Spleen (tissue), 7 donors: ENCODE results near the gene ZMYM2.

Experiments
- CTCF ChIP-seq, 11 experiments: fragments of 200-600 bp in 7 of 11; fragments of 450-650 bp in 4 of 11; sonication (generic) in 4 of 11; IDR thresholded peaks in 8 of 11; conservative IDR thresholded peaks in 3 of 11; 1 replicate in 7 of 11; 2 replicates in 4 of 11; pipeline versions ENCODE4 v1.4.0 to v1.8.0; 2016 to 2021; ENCODE audit warnings: antibody characterized with exemption in 11 of 11, inconsistent platforms in 4 of 11, mild to moderate bottlenecking in 1 of 11
- POLR2A ChIP-seq, 3 donors: fragments of 450-650 bp; IDR thresholded peaks; one replicate each; pipeline ENCODE4 v1.5.1; 2017; ENCODE audit warnings: antibody characterized with exemption in 3 of 3, mild to moderate bottlenecking in 1 of 3
- donor health status: DM: no; HTN: no; CAD: no; lungs with moderate emphysema.
- donor health status: DM: no; HTN: no; CAD: no.
- donor health status: DM: no; HTN: no; CAD: no.

- TF ChIP-seq CTCF (IDR thresholded peaks at IDR 0.05 in 8 of 11, conservative IDR thresholded peaks at IDR 0.05 in 3 of 11) (no peak), POLR2A (IDR thresholded peaks at IDR 0.05) (no peak)
These were observed 168.2 kb downstream of the ZMYM2 start for GRCh38 chr13:20126541-20127261.
